ENCODE results near the gene KLHL29. TPM values are rescaled to one million over a fixed set of nuclear protein-coding genes. Genes with fewer than 3 reads are reported as not detected.

Gene KLHL29
- total RNA-seq, 1 experiment from 2014 or later: 12.2 TPM

DNA sequence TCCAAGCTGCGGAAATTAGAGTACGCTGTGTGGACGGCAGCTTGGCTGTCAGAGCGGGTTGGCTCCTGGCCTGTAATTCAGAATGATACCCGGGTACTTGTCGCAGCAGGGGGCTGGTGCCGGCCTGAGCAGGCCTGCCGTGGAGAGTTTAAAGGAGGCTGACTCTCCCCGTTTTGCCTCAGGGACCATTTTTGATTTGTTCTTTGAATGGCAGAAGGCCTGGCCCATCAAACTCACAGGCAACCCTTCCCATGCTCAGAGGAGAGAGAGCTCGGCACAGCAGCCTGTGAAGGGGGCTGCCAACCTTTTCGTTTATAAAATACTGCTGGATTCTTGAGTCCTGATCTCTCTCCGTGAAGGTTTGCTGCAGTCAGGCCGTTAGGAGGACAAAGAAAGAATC is 151.3 kb downstream of the KLHL29 start:
- CTCF ChIA-PET: no interaction called here
- POLR2A ChIA-PET (ENCODE audit: low non-redundant PET): no interaction called here
- DNase-seq (ENCODE audit: low spot score): no peak
- intact Hi-C loops (cut with micrococcal nuclease; ENCODE audit: unreplicated experiment): no loop called here
- Histone ChIP-seq H3K4me3 (ENCODE audit: low read depth, low read length, poor library complexity, severe bottlenecking) (no peak overlapping the region), H3K36me3 (ENCODE audit: insufficient read depth, low read length, poor library complexity, severe bottlenecking) (no peaks in the 10 kb centered on the region), H3K27me3 (replicated peaks; ENCODE audit: insufficient read depth, low read depth, low read length, poor library complexity) (no peaks in the 10 kb centered on the region), H3K9me3 (ENCODE audit: low read depth, low read length, poor library complexity, severe bottlenecking) (no peaks in the 10 kb centered on the region), H3K27ac (ENCODE audit: low read depth, low read length, poor library complexity, severe bottlenecking) (no peak overlapping the region), H3K4me1 (ENCODE audit: insufficient read depth, low read length, poor library complexity, severe bottlenecking) (peaks cover 37% of the 10 kb centered on the region)
- no TSS peak for BruUV-seq (replicated peaks)
- TF ChIP-seq EZH2 (IDR thresholded peaks at IDR 0.05; ENCODE audit: borderline replicate concordance, low read depth, low read length, poor library complexity, severe bottlenecking) (no peak), CTCF (conservative IDR thresholded peaks at IDR 0.05; ENCODE audit: low read depth, low read length) (no peak)

DNA sequence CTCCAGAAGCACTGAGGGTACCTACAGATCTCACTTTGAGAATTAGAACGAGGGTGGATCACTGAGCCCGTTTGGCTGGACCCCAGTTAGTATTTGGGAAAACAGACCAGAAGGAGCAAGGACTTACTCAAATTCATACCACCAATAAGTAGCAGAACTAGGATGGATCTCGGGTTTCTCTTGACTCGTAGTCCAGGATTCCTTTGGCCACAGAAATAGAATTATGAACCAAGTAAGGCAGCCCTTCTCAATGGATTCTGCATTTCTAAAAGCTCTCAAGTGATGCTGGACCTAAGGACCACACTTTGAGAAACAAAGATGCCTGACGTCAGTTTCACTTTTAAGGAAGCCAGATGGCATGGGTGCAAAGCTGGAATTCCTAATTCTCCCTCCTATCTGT is 153.0 kb downstream of the KLHL29 start:
- Histone ChIP-seq H3K36me3 (ENCODE audit: insufficient read depth, low read length, poor library complexity, severe bottlenecking) (no peaks in the 10 kb centered on the region), H3K4me3 (ENCODE audit: low read depth, low read length, poor library complexity, severe bottlenecking) (no peak overlapping the region), H3K27ac (ENCODE audit: low read depth, low read length, poor library complexity, severe bottlenecking) (no peak overlapping the region), H3K4me1 (ENCODE audit: insufficient read depth, low read length, poor library complexity, severe bottlenecking) (peaks cover 39% of the 10 kb centered on the region), H3K27me3 (replicated peaks; ENCODE audit: insufficient read depth, low read depth, low read length, poor library complexity) (no peaks in the 10 kb centered on the region), H3K9me3 (ENCODE audit: low read depth, low read length, poor library complexity, severe bottlenecking) (no peaks in the 10 kb centered on the region)
- intact Hi-C loops (cut with micrococcal nuclease; ENCODE audit: unreplicated experiment): no loop called here
- TF ChIP-seq CTCF (conservative IDR thresholded peaks at IDR 0.05; ENCODE audit: low read depth, low read length) (no peak), EZH2 (IDR thresholded peaks at IDR 0.05; ENCODE audit: borderline replicate concordance, low read depth, low read length, poor library complexity, severe bottlenecking) (no peak)
- no TSS peak for BruUV-seq (replicated peaks)
- CTCF ChIA-PET: no interaction called here
- DNase-seq (ENCODE audit: low spot score): no peak
- POLR2A ChIA-PET (ENCODE audit: low non-redundant PET): no interaction called here

GRCh38 chr2:23538566-23538965 is 153.6 kb downstream of the KLHL29 start:
- Histone ChIP-seq H3K9me3 (ENCODE audit: low read depth, low read length, poor library complexity, severe bottlenecking) (no peaks in the 10 kb centered on the region), H3K4me3 (ENCODE audit: low read depth, low read length, poor library complexity, severe bottlenecking) (no peak overlapping the region), H3K4me1 (ENCODE audit: insufficient read depth, low read length, poor library complexity, severe bottlenecking) (peaks cover 39% of the 10 kb centered on the region), H3K27ac (ENCODE audit: low read depth, low read length, poor library complexity, severe bottlenecking) (no peak overlapping the region), H3K27me3 (replicated peaks; ENCODE audit: insufficient read depth, low read depth, low read length, poor library complexity) (no peaks in the 10 kb centered on the region), H3K36me3 (ENCODE audit: insufficient read depth, low read length, poor library complexity, severe bottlenecking) (no peaks in the 10 kb centered on the region)
- TF ChIP-seq CTCF (conservative IDR thresholded peaks at IDR 0.05; ENCODE audit: low read depth, low read length) (no peak), EZH2 (IDR thresholded peaks at IDR 0.05; ENCODE audit: borderline replicate concordance, low read depth, low read length, poor library complexity, severe bottlenecking) (no peak)
- BruUV-seq (replicated peaks): no TSS peak
- ChIA-PET CTCF (no interaction called here), POLR2A (ENCODE audit: low non-redundant PET) (no interaction called here)
- intact Hi-C loops (cut with micrococcal nuclease; ENCODE audit: unreplicated experiment): no loop called here
- DNase-seq (ENCODE audit: low spot score): no peak
